HG02885 (cell line): ENCODE results near the gene CADPS2.

Experiments
- ATAC-seq: cut with Tn5 transposase; IDR thresholded peaks from one replicate; pipeline ENCODE4 v1.9.1; 2021; ENCODE audit warnings: mild to moderate bottlenecking; ENCODE audit not compliant: unreplicated experiment, poor library complexity

The CADPS2 gene

DNA sequence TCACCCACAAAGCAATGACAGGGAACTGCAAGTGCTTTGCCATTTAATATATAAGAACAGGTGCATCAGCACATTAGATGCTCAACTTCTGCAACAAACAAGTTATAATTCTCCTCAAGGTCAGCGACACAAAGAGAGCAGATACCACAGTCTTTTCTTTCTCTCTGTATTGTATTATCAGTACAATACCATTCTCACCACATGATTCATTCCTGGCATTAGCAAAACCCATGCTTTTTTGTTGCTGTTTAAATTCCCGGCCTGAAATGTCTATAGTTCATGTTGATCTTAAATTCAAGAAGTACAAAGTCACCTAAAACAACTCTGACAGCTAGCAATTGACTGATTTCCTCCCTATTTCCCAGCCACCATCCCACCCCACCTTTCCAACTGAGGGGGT is 469.9 kb downstream of the CADPS2 start:
- no peak for ATAC-seq

DNA sequence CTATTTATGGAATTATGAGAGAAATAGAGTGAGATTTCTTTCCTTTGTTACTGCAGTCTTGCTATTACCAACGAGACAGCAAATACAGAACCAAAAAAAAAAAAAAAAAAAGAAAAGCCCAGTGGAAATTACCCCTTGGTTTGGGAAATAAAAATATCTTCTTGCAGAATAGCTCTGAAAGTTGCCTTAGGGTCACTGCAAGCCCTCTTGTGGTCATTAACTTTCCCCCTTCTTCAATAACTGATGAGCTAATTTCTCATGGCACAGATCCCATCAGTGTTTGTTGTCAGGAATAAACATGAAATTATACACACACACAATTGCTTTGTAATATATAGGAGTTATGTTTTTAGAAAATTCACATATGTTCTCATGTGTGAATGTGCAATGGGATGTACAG is 470.8 kb downstream of the CADPS2 start:
- no peak for ATAC-seq

DNA sequence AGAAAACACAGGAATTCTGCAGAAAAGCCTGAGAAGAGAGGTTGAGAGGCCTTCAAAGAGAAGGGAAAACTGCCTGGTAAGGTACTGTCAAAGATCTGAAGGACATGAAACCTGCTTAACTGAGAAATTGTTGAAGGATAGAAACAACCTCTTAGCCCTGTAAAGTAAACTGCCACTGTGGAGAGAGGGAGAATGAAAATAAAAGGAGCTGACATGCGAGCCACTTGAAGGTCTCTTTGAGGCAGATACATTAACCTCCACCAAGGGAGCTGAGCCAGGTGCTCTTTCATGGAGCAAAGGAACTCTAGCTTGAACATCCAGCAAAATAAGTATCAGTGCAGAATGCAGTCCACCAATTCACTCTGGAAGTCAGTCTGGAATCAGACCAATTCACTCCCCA is 472.9 kb downstream of the CADPS2 start:
- no peak for ATAC-seq

DNA sequence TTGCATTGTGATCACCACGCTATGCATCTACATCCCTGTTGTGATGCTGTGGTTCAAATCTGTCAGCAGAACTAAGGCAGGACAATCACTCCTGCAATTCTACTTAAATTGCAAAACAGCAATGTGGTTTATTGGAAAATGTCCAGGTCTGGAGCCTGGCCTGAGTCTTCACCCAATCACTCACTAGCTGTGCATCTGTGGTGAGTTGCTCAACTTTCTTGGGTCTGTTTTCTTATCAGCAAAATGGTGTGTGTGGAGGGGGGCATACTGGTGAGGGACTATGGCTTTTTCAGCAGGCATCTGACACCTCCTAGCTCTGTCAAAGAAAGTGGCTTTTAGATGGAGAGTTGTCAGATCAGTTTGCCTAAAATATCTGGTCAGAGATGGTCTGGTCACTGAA is 473.4 kb downstream of the CADPS2 start:
- no peak for ATAC-seq

DNA sequence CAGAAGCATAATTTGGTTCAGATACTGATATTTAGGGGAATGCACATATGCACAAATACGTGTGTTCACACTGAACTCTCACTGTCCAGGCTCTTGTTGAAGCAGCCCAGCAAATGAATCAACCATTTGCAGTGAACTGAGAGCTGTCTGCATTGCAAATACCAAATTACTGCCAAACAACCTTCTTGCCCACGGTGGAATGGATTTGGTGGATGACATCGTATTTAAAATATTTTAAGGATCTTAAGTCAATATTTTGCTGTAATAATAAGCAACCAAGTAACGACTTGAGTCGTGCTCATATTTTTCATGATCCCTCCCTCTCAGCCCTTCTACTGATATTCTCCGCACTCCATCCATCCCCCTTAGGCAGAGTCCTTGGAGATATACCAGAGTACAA is 473.8 kb downstream of the CADPS2 start:
- ATAC-seq: no peak

DNA sequence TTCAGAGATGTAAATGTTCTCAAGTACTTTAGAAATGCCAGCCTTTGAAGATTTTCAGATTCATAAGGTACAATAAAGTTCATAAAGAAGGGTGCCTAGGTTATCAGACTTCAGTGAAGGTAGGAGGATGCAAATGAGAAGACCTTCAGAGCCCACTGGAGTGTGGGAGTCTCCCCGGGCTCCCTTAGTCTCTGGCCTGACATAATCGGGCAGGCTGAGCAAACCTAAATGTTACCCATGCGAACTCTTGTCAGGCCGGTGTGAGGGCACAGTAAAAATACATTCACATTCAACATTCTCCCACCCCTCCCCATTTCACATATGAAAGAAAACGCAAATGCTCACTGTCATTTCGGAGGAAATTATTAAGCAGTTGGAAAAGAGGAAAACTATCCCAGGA is 479.1 kb downstream of the CADPS2 start:
- ATAC-seq: no peak

DNA sequence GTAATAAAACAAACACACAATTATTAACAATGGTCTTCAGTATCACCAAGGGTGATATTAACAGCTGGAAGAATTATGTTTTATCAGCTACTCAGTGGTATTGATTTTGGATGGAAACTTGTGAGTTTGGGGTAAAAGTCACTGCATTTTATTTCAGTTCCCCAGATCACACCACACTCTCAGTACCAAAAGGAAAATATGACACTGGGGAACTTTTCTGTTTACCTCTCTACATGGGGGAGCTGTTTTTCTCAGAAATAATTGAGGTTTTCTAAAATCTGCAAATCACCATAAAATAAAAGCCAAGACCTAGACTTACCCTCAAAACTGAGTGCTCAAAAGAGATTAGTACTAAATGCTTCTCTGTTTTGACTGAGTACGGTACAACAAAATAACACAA is 483.1 kb downstream of the CADPS2 start:
- ATAC-seq: no peak

DNA sequence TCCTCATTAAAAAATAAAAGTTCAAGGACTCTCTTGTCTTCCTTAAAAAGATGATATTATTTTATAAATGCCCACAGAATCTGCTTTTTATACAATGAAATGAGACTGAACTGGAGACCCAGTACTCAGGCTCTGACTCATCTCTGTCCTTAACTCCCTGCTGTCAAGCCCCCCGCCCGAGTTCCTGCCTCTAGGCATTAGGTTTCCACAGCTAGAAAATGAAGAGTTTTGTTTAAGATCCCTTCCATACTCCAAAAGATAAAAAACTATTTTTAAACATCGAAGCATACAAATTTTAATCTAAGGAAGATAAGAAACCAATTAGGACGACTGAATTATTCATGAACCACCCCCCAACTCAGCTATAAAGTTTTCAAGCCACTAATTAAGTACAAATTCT is 484.0 kb downstream of the CADPS2 start:
- ATAC-seq: no peak

DNA sequence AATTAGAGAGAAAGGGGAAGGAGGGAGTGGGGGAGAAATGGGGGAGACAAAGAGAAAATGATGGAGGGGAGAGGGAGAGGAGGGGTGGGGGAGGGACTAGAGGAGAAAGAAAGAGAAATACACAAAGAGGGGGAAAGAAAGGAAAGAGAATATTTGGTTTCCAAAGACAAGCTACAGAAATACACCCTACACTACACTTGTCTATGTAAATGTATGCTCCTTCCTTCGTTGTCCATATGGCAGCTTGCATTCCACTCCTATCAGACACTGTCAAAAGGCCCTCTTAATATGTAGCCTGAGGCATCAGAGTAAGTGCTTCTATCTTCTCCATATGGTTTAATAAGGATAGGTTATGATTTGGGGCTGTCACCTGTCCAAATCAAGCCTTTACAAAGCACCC is 488.9 kb downstream of the CADPS2 start:
- ATAC-seq: no peak

DNA sequence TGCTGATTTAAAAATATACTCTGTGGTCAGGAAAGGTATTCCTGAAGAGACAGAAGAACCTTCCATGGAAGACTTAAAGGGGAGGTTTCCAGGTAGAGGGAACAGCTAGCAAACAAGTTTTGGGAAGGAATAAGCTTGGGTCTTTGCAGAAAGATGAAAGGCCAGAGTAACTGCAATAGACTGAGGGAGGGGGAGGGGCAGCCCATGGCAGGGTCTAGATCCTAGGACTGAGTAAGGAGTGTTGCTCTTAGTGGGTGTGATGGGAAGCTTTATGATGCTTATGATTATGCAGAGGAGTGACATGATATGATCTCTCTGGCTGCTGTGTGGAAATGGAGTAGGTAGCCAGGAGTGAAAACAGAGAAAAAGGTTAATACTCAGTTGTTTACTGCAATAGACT is 491.7 kb downstream of the CADPS2 start:
- ATAC-seq: no peak

DNA sequence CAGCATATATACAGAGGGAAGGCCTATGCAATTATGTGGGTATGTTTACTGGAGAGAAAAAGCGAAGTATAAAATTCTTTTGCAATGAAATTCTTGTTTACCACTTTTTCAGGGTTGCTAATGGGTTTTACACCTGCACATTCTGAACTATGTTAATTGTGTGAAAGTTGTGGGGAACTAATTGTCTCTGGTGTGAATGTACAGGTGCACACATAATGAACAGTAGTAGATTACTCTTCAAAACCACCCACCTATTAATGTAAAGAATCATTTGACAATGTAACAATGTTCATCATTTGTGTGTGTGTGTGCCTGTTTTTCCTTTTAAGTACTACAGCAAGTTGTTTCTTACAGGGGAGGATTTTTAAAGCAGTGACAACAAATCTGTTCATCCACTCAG is 501.7 kb downstream of the CADPS2 start:
- no peak for ATAC-seq

DNA sequence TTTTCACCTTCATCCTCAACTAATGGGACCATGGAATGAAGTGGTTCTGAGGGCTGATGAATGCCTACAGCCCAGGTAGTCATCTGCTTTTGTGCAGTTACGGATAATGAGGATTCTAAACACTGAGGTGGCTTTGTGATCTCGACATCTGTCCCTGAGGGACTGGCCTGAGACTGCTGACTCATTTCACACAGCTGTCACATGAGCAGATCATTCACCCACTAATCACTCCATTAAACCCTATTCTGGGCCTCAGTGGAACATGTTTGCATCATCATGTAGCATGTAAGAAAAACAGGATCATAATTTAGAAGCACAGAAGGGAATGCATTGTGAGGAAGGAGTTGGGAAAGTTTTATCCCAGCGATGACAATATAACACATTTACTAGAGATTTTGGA is 502.3 kb downstream of the CADPS2 start:
- peak; percentile 93 for ATAC-seq

DNA sequence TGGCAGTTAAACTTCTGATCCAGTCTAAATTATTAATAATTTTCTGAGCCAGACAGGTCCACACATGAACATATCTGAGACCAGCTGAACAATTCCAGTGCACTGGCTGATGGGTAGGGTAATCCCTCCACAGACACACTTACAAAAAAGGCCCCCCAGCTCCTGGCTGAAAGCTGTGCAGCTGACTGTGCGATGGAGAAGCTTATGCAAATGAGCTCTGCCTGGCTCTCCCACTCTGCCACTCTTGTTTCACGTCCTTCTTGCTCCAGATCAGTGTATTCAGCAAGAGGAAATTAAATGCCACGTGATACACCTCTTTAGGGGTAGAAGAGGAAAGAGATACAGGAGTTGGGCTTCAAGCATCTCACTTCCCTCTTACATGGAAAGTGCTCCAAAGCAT is 505.3 kb downstream of the CADPS2 start:
- no peak for ATAC-seq

DNA sequence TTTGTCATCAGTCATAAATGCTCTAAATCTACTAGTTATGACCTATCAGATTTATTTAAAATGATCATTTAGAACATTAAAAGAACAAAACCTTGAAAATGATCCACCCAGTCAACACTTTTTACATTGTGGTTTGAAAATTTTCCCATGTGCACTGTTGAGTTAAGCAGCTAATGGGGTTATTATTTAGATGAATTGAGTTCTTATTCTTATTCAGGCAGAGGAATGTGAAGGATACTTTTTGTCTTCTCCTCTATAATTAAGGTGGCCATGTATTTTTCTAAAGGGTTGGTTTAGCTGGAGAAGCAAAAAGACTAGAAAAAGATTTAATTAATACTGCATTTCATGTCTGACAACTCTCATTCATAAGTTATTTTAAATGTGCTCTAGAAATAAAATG is 506.8 kb downstream of the CADPS2 start:
- no peak for ATAC-seq

DNA sequence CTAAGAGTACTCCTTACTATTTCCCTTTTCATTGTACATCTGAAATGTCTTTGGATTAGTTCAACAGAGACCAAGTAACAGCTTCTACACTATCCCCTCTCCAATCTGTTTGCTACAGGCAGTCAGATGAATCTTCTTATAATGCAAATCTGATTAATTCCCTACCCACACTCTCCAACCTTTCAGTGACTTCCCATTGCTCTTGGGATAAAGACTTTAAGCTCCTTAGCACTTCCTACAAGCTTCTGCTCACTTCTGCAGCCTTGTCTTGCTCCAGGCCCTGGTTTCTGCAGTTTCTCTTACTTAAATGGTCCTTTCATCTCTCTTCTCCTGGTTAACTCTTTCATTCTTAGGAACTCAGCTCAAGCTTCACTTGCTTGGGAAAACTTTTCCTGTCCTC is 516.5 kb downstream of the CADPS2 start:
- ATAC-seq: no peak

DNA sequence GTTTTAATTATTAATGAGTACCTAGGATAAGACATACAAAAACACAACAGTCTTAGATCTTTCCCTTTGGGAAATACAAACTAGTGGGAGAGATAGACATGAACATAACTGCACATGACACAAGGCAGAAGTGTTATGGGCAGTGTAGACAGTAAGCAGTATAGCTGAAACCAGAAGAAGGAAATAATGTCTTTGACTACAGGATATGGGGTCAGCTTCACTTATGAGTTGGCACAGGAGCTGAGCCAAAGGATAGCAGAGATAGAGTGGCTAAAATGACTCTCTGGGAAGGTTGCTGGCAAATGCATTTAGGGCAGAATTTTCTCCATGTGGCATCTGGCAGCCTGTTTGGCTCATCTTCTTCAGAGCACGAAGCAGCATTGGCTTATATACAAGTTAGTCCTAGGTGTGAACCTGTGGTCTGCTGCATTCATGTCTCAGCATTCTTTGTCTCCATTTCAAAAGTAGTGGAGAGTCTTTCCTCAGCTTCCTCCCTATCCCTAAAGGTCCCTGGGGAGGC is 521.4 kb downstream of the CADPS2 start:
- ATAC-seq: no peak

DNA sequence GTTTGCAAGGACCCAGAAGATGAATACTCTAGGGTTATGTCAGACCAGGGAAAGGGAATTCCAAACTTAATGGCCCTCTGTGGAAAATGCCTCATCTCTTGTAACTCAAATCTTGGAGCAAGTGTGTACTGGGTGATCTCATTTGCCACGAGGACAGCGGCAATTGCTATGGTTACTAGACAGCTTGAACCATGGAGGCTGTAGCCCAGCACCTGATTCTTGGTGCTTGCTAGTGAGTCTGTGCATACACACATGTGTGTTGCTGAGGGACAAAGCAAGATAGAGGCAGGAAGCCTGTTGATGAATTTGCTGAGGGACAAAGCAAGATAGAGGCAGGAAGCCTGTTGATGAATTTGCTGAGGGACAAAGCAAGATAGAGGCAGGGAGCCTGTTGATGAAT is 523.1 kb downstream of the CADPS2 start:
- ATAC-seq: no peak

DNA sequence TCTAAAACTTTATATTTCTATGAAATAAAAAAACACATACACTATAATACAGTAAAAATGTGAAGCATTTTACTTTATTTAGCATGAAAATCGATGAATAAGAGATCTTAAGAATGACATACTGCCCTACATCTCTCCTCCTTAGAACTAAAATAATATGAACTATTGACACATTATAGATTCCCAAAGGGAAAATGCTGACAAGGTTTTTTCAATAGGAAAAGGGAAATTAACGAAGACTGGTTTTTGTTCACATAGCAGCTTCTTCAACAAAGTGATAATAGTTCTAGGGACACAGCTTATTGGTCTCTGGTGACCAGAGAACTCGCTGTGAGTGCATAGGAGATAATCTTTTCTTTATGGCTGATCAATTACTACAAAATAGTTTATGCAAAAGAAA is 523.8 kb downstream of the CADPS2 start:
- ATAC-seq: no peak

DNA sequence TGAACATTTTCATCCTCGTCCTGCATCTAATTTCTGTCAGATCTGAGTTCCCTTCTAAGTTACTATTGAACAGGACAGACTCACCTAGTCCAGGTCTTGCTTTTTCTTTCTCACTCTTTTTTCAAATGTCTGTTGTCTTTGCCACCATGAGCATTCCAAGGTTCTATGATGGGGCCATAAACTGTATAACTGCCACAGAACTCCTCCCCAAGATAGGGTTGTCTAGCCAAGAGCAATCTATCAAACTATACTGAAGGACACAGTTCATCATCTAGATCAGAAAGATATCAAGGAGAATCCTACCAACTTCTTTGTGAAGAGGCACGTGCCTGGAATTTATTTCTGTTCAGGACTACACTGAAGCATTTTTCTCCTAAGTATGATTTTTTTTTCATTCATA is 531.6 kb downstream of the CADPS2 start:
- ATAC-seq: no peak

DNA sequence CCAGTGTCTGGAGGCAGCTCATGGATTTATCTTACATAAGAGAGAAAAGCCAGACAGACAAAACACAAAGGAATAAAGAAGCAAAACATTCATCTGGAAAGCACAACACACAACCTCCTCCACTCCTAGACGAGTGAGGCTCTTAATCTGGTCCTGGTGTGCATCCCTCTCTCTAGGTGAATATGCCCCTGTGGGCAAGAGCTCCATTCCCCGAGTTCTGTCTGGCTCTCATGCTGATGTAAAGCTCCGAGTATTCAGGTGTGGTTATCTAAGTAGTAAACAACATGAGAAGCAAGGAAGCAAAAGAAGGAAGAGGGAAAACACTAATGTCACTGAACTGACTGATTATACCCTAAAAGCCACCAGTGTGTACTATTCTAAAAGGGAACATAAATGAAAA is 533.8 kb downstream of the CADPS2 start:
- ATAC-seq: no peak

DNA sequence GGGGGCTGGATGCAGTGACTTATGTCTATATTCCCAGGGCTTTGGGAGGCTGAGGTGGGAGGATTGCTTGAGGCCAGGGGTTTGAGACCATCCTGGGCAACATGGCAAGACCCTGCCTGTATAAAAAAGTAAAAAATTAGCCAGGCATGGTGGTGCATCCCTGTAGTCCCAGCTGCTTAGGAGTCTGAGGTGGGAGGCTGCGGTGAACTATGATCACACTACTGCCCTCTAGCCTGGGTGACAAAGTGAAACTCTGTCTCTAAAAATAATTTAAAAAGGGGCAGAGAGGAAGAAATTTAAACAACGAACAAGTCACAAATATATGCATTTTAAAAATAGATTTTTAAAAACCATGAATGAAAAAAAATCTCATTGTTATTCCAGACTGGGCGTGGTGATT is 535.6 kb downstream of the CADPS2 start:
- ATAC-seq: no peak

DNA sequence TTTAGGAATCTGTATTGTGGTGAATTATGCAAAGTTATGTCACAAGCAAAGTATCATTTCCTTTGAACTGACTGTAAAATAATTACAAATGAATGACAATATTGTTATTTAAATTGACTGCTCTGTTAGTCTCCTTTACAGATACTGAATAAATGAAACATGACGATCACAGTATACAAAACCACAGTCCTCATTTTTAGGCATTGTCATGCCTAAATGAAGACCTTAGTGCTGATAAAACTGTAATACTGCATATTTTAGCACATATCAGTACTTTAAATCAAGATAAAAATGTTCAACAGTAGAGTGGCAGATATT is 542.0 kb downstream of the CADPS2 start:
- ATAC-seq: no peak

DNA sequence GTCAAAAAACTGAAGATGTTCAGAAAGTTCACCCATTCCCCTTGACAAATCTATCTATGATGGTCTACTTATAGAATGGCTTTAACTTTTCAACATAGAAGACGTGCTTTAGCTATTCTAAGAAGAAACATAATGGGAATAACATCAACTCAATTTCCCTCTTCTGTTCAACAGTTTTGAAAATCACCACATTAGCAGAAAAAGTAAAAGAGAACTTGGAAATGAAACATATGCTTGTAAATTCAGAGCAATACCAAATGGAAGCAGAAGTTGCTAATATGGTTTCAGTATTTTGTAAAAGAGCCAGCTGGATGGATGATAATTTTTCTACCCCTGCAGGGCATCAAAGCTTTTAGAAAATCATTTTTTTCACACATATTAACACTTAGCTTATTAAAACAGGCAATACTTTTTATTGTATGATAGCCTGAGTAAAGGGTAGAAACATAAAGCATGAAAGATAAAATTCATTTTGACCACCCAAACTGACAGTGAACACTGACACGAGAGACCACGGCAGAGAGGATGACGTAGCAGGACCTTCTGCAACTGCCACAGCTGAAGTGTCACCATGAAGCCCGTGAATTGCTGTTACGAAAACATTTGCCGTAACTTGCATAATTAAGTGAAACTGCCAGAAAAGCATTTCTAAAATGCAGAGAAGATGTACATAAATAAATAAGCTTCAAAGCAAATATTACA is 542.5 kb downstream of the CADPS2 start:
- ATAC-seq: no peak
